ENCODE measurements around the gene NME8. TPM values are rescaled to one million over a fixed set of nuclear protein-coding genes. Genes with fewer than 3 reads are reported as not detected.
"Not testable (repeated sequence)": the region's sequence is repeated elsewhere in the genome, so short reads cannot be mapped to it uniquely, and the experiment has no call there.

The NME8 gene, protein sequence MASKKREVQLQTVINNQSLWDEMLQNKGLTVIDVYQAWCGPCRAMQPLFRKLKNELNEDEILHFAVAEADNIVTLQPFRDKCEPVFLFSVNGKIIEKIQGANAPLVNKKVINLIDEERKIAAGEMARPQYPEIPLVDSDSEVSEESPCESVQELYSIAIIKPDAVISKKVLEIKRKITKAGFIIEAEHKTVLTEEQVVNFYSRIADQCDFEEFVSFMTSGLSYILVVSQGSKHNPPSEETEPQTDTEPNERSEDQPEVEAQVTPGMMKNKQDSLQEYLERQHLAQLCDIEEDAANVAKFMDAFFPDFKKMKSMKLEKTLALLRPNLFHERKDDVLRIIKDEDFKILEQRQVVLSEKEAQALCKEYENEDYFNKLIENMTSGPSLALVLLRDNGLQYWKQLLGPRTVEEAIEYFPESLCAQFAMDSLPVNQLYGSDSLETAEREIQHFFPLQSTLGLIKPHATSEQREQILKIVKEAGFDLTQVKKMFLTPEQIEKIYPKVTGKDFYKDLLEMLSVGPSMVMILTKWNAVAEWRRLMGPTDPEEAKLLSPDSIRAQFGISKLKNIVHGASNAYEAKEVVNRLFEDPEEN
- 10 to 100 TPM; 23.5 to 37.0 (median 27.1) TPM for total RNA-seq
- total RNA-seq (2013), result 32.0 TPM

DNA sequence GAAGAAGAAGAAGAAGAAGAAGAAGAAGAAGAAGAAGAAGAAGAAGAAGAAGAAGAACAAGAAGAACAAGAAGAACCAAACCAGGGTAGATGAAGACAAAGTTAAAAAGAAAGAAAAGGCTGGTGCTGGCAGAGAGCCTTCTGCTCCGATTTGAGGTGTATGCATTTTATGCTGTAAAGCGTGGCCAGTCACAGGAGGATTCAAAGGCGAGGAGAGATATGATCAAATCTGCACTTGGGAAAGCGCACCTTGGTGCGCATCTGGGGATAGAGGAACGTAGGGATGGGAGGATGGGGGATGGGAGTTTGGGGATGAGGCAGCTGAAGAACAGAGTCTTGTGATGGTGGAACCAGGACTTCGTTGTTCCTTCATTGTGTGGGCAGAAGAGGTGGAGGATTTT is at the start of gene NME8:
TSS of gene NME8 (plus strand) at position 301 of the 400 bp plus-strand sequence. CDS start 1,670 bp downstream, outside the sequence.
- Histone ChIP-seq H3K27me3 (ENCODE audit: control insufficient read depth, insufficient read depth, low read length) (no peaks in the 10 kb centered on the region), H3K4me1 (ENCODE audit: control insufficient read depth, insufficient read depth, low read length) (no peaks in the 10 kb centered on the region), H3K36me3 (ENCODE audit: control insufficient read depth, insufficient read depth, low read length) (no peaks in the 10 kb centered on the region), H3K4me3 (ENCODE audit: low read length) (no peak within 1 kb of the TSS), H3K27ac (ENCODE audit: low read length) (no peak within 1 kb of the TSS), H3K9me3 (ENCODE audit: control insufficient read depth, insufficient read depth, low read length) (no peaks in the 10 kb centered on the region)
- 90% methylated on average over 7 of the region's 7 CpGs for WGBS (ENCODE audit: insufficient coverage)
- DNase-seq (no peak), ATAC-seq (no peak)
- H3K36me3 Mint-ChIP-seq, result no peaks in the 10 kb centered on the region
- peaks cover 2 to 13% of the 10 kb centered on the region in 2 donors for H3K9me3 Mint-ChIP-seq
- H3K27ac Mint-ChIP-seq, result peak within 1 kb of the TSS in 1 of 2 donors; percentile 21
- intact Hi-C loops (cut with micrococcal nuclease), result no loop called here
- peaks cover 0 to 4% of the 10 kb centered on the region in 2 donors for H3K4me1 Mint-ChIP-seq
- TF ChIP-seq CTCF (IDR thresholded peaks at IDR 0.05), result no peak
- H3K4me3 Mint-ChIP-seq, result no peak within 1 kb of the TSS
- peaks cover 4 to 17% of the 10 kb centered on the region in 2 donors for H3K27me3 Mint-ChIP-seq (ENCODE audit: low read depth in 2 of 2)

DNA sequence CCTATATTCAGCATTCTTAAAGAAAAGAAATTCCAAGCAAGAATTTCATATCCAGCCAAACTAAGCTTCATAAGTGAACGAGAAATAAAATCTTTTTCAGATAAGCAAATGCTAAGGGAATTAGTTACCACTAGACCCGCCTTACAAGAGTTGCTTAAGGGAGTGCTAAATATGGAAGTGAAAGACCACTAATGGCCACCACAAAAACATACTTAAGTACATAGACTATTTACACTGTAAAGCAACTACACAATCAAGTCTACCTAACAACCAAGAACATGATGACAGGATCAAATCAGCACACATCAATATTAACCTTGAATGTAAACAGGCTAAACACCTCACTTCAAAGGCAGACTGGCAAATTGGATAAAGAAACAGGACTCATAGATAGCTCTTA is 42.2 kb upstream of the NME8 start:
- Mint-ChIP-seq H3K4me3 (no peak overlapping the region), H3K4me1 (peaks cover 0 to 7% of the 10 kb centered on the region in 2 donors), H3K27ac (no peak overlapping the region), H3K9me3 (peaks cover 0 to 4% of the 10 kb centered on the region in 2 donors), H3K27me3 (ENCODE audit: low read depth in 2 of 2) (peaks cover 0 to 4% of the 10 kb centered on the region in 2 donors), H3K36me3 (peaks cover 22% of the 10 kb centered on the region)
- peaks cover 3% of the 10 kb centered on the region for H3K9me3 ChIP-seq (ENCODE audit: control insufficient read depth, insufficient read depth, low read length)
- intact Hi-C loops (cut with micrococcal nuclease), result no loop called here
- no peak overlapping the region for H3K4me3 ChIP-seq (ENCODE audit: low read length)
- ATAC-seq, result no peak
- no peaks in the 10 kb centered on the region for H3K27me3 ChIP-seq (ENCODE audit: control insufficient read depth, insufficient read depth, low read length)
- no peak overlapping the region for H3K27ac ChIP-seq (ENCODE audit: low read length)
- TF ChIP-seq CTCF (IDR thresholded peaks at IDR 0.05), result no peak
- 100% methylated on average over 1 of the region's 2 CpGs for WGBS (ENCODE audit: insufficient coverage)
- H3K4me1 ChIP-seq (ENCODE audit: control insufficient read depth, insufficient read depth, low read length), result no peaks in the 10 kb centered on the region
- H3K36me3 ChIP-seq (ENCODE audit: control insufficient read depth, insufficient read depth, low read length), result peaks cover 10% of the 10 kb centered on the region
- DNase-seq, result no peak

GRCh38 chr7:37812161-37812580 is 36.2 kb upstream of the NME8 start:
- H3K27me3 ChIP-seq (ENCODE audit: control insufficient read depth, insufficient read depth, low read length), result not testable (repeated sequence)

GRCh38 chr7:37815671-37816371 is 32.6 kb upstream of the NME8 start:
- H3K27me3 ChIP-seq (ENCODE audit: control insufficient read depth, insufficient read depth, low read length), result no peaks in the 10 kb centered on the region
- no peak for TF ChIP-seq CTCF (IDR thresholded peaks at IDR 0.05)
- H3K4me3 ChIP-seq (ENCODE audit: low read length), result no peak overlapping the region
- no peaks in the 10 kb centered on the region for H3K27me3 Mint-ChIP-seq (ENCODE audit: low read depth in 2 of 2)
- DNase-seq (peak in 1 of 2 donors; percentile 5), ATAC-seq (peak; percentile 82 to 95 (median 90))
- H3K36me3 ChIP-seq (ENCODE audit: control insufficient read depth, insufficient read depth, low read length), result no peaks in the 10 kb centered on the region
- WGBS (ENCODE audit: insufficient coverage), result 37% methylated on average over 2 of the region's 2 CpGs
- no peaks in the 10 kb centered on the region for H3K36me3 Mint-ChIP-seq
- peak overlapping the region; percentile 58 to 74 for H3K27ac Mint-ChIP-seq
- H3K27ac ChIP-seq (ENCODE audit: low read length), result no peak overlapping the region
- no peaks in the 10 kb centered on the region for H3K9me3 ChIP-seq (ENCODE audit: control insufficient read depth, insufficient read depth, low read length)
- no peaks in the 10 kb centered on the region for H3K9me3 Mint-ChIP-seq
- no peaks in the 10 kb centered on the region for H3K4me1 ChIP-seq (ENCODE audit: control insufficient read depth, insufficient read depth, low read length)
- H3K4me3 Mint-ChIP-seq, result peak overlapping the region; percentile 25
- intact Hi-C loops (cut with micrococcal nuclease), result no loop called here
- H3K4me1 Mint-ChIP-seq, result peaks cover 39 to 40% of the 10 kb centered on the region in 2 donors

More at GRCh38 chr7:37812161-37812580, 36.2 kb upstream of the NME8 start:
- 77% methylated on average over 1 of the region's 1 CpG for WGBS (ENCODE audit: insufficient coverage)
- H3K4me3 Mint-ChIP-seq; H3K9me3 ChIP-seq (ENCODE audit: control insufficient read depth, insufficient read depth, low read length); H3K36me3 Mint-ChIP-seq; H3K27me3 Mint-ChIP-seq (ENCODE audit: low read depth in 2 of 2); H3K36me3 ChIP-seq (ENCODE audit: control insufficient read depth, insufficient read depth, low read length); DNase-seq; H3K27ac ChIP-seq (ENCODE audit: low read length); H3K4me3 ChIP-seq (ENCODE audit: low read length); ATAC-seq; H3K9me3 Mint-ChIP-seq; H3K4me1 ChIP-seq (ENCODE audit: control insufficient read depth, insufficient read depth, low read length); intact Hi-C loops (cut with micrococcal nuclease); H3K27ac Mint-ChIP-seq: not testable (repeated sequence)
- peaks cover 27 to 32% of the 10 kb centered on the region in 2 donors for H3K4me1 Mint-ChIP-seq

Measured in natural killer cell (primary cell).